ENCODE results near the gene GOLGA8S.

DNA sequence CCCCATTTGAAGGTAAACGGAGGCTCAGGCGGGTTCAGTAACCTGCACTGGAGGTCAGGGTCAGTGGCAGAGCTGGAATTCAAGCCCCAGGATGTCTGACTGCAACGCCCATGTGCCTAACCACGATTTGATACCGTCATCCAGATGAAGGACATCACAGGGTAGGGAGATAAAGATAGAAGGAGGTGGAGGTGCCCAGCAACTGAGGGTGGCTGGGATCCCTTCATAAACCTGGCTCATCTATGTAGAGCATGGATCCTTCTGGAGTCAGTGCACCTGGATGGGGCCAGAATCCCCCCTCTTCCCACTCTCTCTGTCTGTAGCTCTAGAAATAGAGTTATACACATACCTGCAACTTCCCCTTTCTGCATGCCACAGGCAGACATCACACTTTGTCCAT is 41.3 kb downstream of the GOLGA8S start:
- TF ChIP-seq, protein P1, sequence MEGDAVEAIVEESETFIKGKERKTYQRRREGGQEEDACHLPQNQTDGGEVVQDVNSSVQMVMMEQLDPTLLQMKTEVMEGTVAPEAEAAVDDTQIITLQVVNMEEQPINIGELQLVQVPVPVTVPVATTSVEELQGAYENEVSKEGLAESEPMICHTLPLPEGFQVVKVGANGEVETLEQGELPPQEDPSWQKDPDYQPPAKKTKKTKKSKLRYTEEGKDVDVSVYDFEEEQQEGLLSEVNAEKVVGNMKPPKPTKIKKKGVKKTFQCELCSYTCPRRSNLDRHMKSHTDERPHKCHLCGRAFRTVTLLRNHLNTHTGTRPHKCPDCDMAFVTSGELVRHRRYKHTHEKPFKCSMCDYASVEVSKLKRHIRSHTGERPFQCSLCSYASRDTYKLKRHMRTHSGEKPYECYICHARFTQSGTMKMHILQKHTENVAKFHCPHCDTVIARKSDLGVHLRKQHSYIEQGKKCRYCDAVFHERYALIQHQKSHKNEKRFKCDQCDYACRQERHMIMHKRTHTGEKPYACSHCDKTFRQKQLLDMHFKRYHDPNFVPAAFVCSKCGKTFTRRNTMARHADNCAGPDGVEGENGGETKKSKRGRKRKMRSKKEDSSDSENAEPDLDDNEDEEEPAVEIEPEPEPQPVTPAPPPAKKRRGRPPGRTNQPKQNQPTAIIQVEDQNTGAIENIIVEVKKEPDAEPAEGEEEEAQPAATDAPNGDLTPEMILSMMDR (IDR thresholded peaks at IDR 0.05), result no peak
- TF ChIP-seq POLR2A (IDR thresholded peaks at IDR 0.05) (no peak), EP300 (IDR thresholded peaks at IDR 0.05) (no peak)

Measured in tibial nerve (tissue), 4 donors.